GM19099 (cell line): ENCODE data around the gene PCIF1.

Experiments
- POLR2A ChIP-seq: IDR thresholded peaks from 3 replicates; pipeline ENCODE4 v1.6.1; 2011; ENCODE audit warnings: low read depth; ENCODE audit not compliant: insufficient read length; ENCODE audit errors: extremely low read depth

PCIF1 gene

DNA sequence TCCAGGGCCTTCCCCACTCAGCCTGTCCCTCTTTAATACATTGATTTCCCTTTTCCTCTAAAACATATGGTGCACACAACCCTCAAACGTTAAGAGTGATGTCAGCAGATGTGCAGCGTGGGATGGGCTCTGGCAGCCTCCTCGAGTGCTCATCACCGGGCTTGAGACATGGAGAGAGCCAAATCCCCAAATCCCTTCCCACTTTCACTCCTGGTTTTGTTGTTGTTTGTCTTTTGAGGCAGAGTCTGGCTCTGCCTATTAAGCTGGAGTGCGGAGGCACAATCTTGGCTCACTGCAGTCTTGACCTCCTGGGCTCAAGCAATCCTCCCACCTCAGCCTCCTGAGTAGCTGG is 16.7 kb upstream of the PCIF1 start:
- no peak for TF ChIP-seq POLR2A

DNA sequence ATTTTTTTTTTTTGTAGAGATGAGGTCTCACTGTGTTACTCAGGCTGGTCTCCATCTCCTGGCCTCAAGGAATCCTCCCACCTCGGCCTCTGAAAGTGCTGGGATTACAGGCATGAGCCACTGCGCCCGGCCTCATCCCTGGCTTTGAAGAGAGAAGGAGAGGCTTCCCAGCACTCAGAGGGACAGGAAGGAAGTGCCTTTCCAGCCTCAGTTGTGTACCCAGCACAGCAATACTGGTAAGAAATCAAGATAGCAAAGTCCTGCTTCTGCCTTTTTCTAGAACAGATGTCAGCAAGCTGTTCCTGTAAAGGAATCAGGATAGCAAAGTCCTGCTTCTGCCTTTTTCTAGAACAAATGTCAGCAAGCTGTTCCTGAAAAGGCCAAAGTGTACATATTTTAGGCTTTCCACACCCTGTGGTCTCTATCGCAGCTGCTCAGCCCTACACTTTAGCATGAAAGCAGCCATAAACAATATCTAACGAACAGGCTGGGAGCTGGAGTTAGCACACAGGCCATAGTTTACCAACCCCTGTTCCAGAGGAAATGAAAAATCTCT is 16.2 kb upstream of the PCIF1 start:
- TF ChIP-seq POLR2A = no peak

DNA sequence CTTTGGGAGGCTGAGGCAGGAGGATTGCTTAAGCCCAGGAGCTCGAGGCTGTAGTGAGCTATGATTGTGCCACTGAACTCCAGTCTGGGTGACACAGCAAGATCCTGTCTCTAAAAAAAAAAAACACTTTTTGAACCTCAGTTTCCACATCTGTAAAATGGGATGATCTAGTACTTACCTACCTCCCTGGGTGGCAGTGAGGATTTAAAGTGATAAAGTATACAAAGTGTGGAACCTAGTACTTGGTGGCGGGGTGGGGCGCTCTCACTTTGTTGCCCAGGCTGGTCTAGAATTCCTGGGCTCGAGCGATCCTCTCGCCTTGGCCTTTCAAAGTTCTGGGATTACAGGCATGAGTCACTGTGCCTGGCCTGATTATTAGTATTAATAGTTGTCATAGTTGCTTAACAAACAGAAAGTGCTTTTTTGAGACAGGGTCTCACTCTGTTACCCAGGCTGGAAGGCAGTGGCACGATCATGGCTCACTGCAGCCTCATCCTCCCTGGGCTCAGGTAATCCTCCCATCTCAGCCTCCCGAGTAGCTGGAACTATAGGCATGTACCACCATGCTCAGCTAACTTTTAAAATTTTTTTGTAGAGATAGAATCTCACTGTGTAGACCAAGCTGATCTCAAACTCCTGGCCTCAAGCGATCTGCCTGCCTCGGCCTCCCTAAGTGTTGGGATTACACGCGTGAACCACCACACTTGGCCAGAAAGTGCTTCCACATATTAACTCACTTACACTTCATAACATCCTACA is 15.5 kb upstream of the PCIF1 start:
- no peak for TF ChIP-seq POLR2A

DNA sequence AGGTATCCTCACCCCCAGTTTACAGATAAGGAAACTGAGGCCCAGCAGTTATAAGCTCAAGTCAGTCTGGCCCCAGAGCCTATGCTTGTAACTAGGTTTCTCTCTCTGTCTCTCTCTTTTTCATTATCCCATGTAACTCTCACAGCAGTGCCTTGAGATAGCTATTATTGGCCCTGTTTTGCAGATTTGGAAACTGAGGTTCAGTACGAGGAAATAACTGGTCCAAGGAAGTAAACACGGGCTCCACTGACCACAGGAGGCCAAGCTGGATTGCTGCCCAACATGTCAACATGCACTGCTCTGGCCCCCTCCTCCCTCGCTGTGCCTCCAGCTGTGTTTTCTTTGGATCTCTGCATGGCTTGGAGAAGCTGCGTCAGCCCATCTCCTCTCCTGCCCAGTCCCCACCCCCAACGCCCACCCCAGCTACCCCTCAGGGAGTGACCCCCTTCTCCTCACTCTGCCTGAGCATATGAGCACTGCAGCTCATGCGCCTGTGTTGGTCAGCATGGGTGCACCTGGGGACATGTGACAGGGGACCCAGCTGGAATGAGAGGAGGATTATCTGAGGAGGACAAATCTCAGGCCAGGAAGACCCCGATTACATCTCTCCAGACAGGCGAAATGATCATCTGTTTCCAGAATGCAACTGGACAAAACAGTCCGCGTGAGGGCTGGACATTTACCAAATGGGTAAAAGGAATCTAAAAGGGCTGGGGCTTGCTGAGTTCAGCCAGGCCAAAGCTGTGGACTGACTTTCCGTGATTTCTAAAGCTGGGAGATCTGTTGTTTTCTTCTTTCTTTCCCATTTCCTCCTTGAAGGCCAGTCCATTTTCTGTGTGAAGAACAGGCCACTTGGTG is 14.7 kb upstream of the PCIF1 start:
- no peak for TF ChIP-seq POLR2A

DNA sequence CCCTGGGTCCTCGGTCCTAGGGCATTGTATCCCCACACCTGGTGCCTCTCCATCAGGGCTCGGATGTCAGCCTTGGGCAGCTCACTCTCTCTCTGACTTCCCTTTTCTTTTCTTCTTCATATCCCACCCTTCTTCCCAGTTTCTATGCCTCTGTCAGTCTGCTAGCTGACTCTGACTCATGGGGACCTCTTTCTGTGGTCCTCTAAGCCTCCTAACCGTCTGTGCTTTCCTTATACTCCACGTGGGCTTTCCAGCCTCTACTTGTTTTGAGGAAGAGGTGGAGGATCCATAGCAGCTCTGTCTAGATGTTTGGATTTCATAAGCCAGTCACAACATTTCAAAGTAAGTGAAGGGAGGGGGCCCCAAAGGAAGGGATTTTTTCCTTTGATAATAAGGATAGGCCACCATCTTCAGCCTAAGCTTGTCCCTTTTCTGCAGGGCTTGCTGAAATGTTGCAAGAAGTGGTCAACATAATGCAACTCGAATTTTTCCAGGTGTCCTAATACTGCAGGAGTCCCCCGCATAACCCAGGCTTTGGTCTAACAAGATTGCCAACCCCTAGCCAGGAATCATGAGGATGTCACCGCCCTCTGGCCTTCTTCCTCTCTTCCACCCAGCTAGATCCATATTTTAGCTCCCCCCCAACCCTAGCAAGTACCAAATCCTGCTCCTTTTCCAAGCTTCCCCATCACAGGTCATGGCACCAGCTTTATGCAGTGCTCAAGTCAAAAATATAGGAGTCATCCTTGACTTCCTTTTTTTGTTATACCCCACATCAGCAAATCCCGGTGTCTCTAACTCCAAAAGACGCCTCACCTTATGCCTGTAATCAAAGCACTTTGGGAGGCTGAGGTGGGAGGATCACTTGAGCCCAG is 13.8 kb upstream of the PCIF1 start:
- no peak for TF ChIP-seq POLR2A

DNA sequence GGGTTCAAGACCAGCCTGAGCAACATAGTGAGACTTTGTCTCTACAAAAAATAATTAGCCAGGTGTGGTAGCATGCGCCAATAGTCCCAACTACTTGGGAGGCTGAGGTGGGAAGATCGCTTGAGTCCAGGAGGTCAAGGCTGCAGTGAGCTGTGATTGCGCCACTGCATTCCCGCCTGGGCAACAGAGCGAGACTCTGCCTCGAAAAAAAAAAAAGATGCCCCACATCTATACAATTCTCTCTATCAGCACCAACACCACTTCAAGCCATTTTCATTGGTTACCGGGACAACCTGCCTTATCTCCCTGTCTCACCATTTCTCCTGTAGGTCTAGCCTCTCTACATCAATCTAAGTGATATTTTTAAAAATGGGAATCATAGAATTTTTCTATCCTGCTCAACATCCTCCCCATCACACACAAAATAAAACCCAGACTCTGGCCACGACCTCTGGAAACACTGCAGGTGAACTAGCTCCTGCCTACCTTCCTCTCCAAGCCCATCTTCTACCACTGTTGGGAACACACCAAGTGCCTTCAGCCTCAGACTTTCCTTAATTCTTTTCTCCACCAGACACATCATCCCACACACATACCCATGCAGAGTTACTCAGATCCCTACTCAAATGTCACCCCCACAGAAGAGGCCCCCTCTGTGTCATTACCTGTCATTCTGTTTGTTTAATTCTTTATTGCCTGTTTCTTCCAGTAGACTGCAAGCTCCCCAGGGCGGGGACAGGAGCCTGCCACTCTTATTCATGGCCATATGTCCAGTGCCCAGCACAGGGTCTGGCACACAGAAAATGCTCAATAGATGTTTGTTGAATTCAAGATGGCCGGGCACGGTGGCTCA is 12.9 kb upstream of the PCIF1 start:
- no peak for TF ChIP-seq POLR2A

DNA sequence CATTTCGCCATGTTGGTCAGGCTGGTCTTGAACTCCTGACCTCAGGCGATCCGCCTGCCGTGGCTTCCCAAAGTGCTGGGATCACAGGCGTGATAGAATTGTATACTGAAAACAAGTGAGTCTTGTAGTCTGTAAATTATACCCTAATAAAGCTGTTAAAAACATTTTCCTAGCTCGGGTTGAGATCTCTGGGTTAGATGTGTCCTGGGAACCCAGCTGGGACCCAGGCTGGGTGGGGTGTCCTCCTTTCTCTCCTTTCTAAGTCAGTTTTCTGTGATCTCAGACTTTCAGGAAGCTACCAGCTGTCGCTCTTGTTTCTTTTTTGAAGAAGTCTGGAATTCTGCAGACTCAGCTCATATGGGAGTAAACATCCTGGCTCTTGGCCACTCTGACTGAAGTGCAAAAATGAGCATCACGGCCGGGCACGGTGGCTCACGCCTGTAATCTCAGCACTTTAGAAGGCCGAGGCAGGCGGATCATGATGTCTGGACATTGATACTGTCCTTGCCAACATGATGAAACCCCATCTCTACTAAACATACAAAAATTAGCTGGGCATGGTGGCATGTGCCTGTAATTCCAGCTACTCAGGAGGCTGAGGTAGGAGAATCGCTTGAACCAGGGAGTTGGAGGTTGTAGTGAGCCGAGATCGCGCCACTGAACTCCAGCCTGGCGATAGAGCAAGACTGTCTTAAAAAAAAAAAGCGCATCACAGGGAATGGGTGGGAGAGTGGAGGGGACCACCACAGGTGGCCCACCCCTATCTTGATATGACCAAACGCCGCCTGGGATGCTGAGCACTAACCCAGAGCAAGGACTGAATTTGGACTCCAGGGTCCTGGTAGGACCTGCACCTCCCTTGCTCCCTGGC is 9.9 kb upstream of the PCIF1 start:
- TF ChIP-seq POLR2A = no peak

DNA sequence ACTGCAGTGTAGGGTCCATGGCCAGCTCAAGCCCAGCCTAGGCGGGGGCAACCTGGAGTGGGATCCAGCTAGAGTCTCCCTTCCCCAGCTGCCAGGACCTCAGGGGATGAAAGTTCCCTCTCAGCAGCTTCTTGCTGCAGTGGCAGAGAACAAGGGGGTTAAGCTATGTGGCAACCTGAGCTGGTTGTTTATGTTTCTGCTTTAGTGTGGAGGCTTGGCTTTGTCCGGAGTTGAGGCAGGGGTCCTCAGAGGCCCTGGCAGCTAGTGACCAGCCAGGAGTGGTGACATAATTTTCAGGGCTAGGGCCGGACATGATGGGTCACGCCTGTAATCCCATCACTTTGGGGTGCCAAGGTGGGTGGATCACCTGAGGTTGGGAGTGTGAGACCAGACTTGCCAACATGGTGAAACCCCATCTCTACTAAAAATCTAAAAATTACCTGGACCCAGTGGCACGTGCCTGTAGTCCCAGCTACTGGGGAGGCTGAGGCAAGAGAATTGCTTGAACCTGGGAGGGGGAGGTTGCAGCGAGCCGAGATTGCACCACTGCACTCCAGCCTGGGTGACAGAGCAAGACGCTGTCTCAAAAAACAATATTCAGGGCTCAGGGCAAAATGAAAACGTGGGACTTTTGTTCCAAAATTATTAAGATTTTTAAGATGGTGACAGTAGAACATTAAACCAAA is 8.5 kb upstream of the PCIF1 start:
- no peak for TF ChIP-seq POLR2A

DNA sequence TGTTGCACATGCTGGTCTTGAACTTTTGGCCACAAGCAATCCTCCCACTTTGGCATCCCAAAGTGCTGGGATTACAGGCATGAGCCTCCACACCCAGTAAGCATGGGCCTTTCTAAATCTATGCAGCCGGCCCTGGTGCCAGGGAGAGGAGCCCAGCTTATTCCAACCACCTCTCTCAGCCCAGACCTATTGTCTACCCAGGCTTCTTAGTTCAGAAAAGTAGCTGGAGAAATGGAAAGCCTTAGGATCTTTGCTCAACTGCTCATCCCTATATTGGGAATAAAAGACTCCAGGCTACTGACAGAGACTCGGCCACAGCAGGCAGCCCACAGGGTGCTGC is 7.8 kb upstream of the PCIF1 start:
- no peak for TF ChIP-seq POLR2A

DNA sequence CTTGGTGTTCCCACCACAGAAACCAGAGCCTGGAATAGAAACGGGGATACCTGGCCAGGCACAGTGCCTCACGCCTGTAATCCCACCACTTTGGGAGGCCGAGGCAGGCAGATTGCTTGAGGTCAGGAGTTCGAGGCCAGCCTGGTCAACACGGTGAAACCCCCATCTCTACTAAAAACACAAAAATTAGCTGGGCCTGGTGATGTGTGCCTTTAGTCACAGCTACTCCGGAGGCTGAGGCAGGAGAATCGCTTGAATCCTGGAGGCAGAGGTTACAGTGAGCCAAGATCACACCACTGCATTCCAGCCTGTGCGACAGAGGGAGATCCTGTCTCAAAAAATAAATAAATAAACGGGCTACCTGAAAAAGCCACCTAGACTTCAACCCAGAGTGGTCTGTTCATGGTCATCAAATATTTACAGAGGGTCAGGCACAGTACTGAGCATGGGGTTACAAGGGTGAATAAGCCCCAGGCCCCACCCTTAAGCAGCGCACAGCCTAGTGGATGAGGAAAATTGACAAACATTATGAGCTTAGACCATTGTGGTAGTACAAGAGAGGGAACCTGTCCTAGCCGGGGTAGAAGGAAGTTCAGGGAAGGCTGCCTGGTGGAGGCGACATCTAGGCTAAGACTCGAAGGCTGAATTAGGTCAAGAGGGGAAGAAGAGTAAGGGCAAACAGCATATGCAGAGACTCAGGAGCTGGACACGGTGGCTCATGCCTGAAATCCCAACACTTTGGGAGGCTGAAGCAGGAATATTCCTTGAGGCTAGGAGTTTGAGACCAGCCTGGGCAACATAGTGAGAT is 7.2 kb upstream of the PCIF1 start:
- TF ChIP-seq POLR2A = no peak

DNA sequence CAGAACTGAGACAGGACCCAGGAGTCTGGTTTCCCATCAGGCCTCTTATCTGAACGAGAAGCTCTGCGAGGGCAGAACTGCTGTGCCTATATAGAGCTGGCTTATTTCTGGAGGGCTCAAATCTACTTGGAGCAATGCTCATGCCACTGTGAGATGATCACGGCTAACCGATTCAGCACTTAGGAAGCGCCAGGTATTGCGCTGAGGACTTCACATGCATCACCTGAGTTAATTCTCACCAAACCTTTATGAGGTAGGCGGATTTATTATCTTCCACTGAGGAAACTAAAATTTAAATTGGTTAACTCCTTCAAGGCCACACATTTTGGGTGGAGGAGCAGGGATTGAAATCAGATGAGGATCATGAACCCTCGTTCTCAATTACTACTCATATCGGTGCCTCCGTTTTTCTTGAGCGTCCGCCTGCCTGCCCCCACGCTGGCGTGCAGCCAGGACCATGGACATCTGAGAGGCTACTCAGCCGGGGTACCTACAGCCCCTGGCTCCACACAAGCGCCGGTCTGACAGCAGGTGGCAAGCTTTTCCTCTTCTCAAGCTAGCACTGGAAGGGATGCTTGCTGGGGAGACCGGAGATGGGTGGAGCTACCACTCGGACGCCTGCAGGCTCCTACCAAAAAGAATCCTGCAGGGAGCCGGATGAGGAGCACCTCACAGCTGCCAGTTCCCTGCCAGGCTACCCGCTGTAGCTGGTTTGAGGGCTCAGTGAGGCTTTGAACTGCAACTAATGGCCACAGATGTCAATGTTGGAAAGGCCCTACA is 1.0 kb upstream of the PCIF1 start:
- no peak for TF ChIP-seq POLR2A

DNA sequence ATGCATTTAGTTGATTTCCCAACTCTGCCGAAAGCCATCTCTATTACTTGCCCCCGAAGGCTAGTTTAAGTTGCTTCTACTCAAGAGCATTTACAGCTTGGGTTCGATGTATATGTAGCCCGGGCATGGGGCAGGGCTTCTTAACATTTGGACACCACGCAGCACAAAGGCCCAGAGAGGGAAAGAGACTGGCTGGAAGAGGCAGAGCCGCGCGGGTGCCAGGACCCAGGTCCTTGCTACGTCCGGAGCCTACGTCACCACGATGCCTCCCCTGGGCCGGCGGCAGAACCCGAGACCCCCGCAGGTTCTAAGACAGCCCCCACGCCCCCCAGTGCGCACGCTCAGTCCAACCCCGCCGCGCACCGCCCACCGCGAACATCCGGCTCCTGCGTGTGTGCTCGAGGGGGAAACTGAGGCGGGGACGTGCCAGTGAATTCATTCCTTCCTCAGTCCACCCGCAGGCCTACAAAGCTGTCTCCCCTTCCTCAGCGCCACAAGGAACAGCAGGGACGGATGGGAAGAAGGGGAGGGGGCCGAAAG is 367 bp upstream of the PCIF1 start:
- no peak for TF ChIP-seq POLR2A
